Uterus (tissue), 2 donors: ENCODE results near the gene CALHM1.

Source experiments
- POLR2A ChIP-seq, 2 donors: fragments of 450-650 bp; IDR thresholded peaks; one replicate each; pipeline ENCODE4 v1.6.1; 2016; ENCODE audit warnings: antibody characterized with exemption in 2 of 2, mild to moderate bottlenecking in 1 of 2, moderate library complexity in 1 of 2
- TF ChIP-seq, protein P1 (sequence below), 4 experiments: fragments of 200-600 bp in 2 of 4; fragments of 450-650 bp in 2 of 4; sonication (generic) in 2 of 4; IDR thresholded peaks; one replicate each; pipeline ENCODE4 v1.5.1; 2016 to 2019; ENCODE audit warnings: antibody characterized with exemption in 4 of 4, mild to moderate bottlenecking in 2 of 4, moderate library complexity in 1 of 4

DNA sequence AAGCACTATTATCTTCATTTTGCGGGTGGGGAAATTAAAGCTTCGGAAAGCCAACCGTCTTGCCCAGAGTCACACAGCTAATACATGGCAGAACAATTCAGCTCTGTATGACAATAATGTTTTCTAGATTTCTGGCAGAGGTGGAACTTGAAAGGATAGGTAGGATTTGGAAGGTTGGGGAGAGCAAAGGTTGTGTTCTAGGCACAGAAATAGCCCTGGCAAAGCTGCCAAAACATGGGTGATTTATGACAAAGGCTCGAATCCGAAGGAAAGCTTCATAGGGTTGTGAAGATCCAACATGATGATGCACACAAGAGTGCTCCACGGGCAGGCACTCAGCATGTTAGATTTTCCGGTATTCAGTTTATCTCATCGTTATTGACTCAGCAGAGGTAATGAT, 43.1 kb downstream of the CALHM1 start:
- TF ChIP-seq, protein P1, sequence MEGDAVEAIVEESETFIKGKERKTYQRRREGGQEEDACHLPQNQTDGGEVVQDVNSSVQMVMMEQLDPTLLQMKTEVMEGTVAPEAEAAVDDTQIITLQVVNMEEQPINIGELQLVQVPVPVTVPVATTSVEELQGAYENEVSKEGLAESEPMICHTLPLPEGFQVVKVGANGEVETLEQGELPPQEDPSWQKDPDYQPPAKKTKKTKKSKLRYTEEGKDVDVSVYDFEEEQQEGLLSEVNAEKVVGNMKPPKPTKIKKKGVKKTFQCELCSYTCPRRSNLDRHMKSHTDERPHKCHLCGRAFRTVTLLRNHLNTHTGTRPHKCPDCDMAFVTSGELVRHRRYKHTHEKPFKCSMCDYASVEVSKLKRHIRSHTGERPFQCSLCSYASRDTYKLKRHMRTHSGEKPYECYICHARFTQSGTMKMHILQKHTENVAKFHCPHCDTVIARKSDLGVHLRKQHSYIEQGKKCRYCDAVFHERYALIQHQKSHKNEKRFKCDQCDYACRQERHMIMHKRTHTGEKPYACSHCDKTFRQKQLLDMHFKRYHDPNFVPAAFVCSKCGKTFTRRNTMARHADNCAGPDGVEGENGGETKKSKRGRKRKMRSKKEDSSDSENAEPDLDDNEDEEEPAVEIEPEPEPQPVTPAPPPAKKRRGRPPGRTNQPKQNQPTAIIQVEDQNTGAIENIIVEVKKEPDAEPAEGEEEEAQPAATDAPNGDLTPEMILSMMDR (IDR thresholded peaks at IDR 0.05), result no peak
- no peak for TF ChIP-seq POLR2A (IDR thresholded peaks at IDR 0.05)
